Measurements from ENCODE around the gene SLC35E4. TPM values are rescaled to one million over a fixed set of nuclear protein-coding genes. Genes with fewer than 3 reads are reported as not detected.
"Not testable (repeated sequence)": the region's sequence is repeated elsewhere in the genome, so short reads cannot be mapped to it uniquely, and the experiment has no call there.

SLC35E4 gene, protein sequence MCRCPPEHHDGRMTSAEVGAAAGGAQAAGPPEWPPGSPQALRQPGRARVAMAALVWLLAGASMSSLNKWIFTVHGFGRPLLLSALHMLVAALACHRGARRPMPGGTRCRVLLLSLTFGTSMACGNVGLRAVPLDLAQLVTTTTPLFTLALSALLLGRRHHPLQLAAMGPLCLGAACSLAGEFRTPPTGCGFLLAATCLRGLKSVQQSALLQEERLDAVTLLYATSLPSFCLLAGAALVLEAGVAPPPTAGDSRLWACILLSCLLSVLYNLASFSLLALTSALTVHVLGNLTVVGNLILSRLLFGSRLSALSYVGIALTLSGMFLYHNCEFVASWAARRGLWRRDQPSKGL
- polyA plus RNA-seq (2012; ENCODE audit: insufficient read depth, insufficient read length, low read depth) = 9.2 TPM

DNA sequence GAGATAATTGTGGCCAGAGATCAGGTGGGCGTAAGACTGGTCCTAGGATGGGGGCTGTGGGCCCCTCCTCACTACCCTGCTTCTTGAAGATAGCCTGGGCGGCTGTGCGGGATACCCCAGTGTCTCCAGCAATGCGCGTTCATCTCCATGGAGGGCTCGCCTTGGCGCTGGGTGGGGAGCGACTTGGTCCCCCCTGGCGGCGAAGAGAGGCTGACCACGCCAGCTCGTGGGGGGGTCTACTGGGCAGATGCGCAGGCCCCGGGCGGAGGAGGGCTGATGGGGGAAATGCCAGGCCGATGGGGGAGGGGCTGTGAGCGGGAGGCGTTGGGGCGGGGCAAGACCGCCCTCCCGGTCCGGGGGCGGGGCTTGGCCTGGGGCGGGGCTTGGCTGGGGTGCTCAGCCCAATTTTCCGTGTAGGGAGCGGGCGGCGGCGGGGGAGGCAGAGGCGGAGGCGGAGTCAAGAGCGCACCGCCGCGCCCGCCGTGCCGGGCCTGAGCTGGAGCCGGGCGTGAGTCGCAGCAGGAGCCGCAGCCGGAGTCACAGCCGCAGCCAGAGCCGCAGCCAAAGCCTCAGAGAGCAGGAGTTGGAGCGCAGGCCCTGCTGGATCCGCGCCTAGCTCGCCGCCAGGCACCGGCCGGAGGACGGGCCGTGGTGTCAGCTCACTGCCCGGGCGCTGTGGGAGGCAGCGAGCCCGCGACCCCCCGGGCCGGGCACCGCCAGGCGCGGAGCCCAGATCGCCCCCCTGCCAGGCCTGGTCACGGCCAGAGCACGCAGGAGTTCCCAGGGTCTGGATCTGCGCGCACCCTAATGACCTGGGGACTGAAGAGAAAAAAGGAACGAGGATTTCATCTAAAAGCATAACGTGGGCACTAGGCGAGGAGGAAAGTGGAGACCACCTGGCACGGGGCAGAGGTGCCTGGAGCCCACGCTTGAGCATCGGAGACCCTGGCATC, at the start of gene SLC35E4:
Gene SLC35E4, plus strand, starts transcription at position 509 of the 953 bp plus-strand sequence. CDS start 670 bp downstream, outside the sequence.
- DNase-seq = peak; percentile 99
- Histone ChIP-seq H3K27me3 (no peaks in the 10 kb centered on the region), H3K9me3 (no peaks in the 10 kb centered on the region), H3K4me3 (ENCODE audit: low read depth, low read length) (peak within 1 kb of the TSS; percentile 75), H3K4me1 (peaks cover 5% of the 10 kb centered on the region; the same call in 1 of the 2 replicates), H3K36me3 (no peaks in the 10 kb centered on the region)
- TF ChIP-seq, protein P1, sequence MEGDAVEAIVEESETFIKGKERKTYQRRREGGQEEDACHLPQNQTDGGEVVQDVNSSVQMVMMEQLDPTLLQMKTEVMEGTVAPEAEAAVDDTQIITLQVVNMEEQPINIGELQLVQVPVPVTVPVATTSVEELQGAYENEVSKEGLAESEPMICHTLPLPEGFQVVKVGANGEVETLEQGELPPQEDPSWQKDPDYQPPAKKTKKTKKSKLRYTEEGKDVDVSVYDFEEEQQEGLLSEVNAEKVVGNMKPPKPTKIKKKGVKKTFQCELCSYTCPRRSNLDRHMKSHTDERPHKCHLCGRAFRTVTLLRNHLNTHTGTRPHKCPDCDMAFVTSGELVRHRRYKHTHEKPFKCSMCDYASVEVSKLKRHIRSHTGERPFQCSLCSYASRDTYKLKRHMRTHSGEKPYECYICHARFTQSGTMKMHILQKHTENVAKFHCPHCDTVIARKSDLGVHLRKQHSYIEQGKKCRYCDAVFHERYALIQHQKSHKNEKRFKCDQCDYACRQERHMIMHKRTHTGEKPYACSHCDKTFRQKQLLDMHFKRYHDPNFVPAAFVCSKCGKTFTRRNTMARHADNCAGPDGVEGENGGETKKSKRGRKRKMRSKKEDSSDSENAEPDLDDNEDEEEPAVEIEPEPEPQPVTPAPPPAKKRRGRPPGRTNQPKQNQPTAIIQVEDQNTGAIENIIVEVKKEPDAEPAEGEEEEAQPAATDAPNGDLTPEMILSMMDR (IDR thresholded peaks at IDR 0.05; ENCODE audit: low read depth, low read length) = peak; percentile 43

DNA sequence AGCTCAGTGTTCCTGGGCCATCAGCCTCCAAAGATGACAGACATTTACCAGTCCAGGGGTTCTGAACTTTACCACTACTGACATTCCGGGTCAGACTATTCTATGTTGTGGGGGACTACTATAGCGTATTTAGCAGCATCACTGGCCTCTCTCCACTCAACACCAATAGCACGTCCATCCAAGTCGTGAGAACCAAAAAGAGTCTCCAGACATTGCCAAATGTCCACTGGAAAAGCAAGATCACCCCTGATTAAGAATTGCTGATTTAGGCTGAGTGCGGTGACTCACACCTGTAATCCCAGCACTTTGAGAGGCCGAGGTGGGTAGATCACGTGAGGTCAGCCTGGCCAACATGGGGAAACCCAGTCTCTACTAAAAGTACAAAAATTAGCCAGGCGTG, 49.2 kb upstream of the SLC35E4 start:
- DNase-seq = no peak
- TF ChIP-seq, protein P1 (IDR thresholded peaks at IDR 0.05; ENCODE audit: low read depth, low read length) = no peak
- Histone ChIP-seq H3K36me3 (peaks cover 90% of the 10 kb centered on the region), H3K27me3 (no peaks in the 10 kb centered on the region), H3K4me3 (ENCODE audit: low read depth, low read length) (no peak overlapping the region), H3K4me1 (no peaks in the 10 kb centered on the region), H3K9me3 (no peaks in the 10 kb centered on the region)

DNA sequence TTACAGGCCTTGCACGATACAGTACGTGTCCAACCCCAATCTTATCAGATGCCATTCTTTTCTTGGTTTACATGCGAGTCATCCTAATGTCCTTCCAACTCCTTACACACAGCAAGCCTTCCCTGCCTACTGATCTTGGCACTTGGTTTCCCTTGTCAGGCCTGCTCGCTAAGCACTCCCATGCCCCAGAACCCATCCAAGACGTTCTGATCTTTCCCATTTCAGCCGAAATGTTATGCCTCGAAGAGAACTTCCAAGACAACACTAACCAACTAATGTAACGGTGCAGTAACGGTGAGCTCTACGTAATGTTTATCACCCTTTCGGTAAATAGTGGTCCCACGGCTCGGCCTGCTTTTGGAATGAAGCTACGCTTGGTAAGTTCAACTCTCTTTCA, 44.4 kb upstream of the SLC35E4 start:
- no peak for DNase-seq

DNA sequence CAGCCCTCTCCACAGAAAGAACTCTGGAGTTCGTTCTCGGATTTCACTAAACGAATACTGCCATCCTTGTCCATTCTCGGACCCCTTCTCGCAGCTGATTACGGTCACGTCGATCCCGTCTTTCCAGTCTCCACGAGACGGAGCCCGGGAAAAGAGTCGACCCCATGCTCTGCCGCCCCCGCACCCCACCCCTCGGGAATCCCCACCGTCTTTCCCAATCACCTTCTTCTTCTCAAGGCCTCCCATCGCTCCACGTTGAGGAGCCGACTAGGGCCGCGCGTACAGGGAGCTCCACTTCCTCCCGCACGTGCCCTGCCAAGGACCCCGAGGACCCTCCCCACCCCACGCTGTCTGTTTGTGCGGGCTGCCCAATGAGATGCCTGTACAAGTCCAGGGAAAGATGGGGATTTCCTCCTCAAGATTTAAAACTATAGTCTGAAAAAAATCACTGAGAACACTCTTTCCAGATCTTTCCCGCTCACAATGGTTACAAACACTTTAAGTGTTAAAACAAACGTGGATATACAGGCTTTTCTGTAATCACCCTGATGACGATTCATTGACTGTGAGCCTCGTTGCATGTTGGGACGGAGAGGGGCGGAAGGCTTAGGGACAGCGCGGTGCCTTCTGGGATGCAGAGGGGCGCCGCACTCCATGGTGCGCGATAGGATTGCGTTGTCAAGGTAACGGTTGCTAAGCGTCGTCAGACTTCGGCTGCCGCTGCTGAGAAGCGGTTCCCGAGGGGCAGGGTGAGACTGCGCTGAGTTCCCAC, 43.8 kb upstream of the SLC35E4 start, which contains the start of gene PES1:
Gene PES1, minus strand, starts transcription at position 323 of the 772 bp plus-strand sequence. Its CDS starts 77 bp downstream, at position 246.
- H3K36me3 ChIP-seq = peaks cover 39% of the 10 kb centered on the region
- H3K4me1 ChIP-seq = no peaks in the 10 kb centered on the region
- peaks cover 14% of the 10 kb centered on the region for H3K27me3 ChIP-seq
- peak within 1 kb of the TSS; percentile 97 for H3K4me3 ChIP-seq (ENCODE audit: low read depth, low read length)
- TF ChIP-seq, protein P1 (IDR thresholded peaks at IDR 0.05; ENCODE audit: low read depth, low read length) = no peak
- peak; percentile 97 for DNase-seq
- no peaks in the 10 kb centered on the region for H3K9me3 ChIP-seq

More for the DNA sequence above, 44.4 kb upstream of the SLC35E4 start:
- Histone ChIP-seq H3K36me3 (peaks cover 45% of the 10 kb centered on the region), H3K9me3 (no peaks in the 10 kb centered on the region), H3K4me3 (ENCODE audit: low read depth, low read length) (peak overlapping the region; percentile 97), H3K27me3 (peaks cover 9% of the 10 kb centered on the region), H3K4me1 (no peaks in the 10 kb centered on the region)
- TF ChIP-seq, protein P1 (IDR thresholded peaks at IDR 0.05; ENCODE audit: low read depth, low read length) = no peak

DNA sequence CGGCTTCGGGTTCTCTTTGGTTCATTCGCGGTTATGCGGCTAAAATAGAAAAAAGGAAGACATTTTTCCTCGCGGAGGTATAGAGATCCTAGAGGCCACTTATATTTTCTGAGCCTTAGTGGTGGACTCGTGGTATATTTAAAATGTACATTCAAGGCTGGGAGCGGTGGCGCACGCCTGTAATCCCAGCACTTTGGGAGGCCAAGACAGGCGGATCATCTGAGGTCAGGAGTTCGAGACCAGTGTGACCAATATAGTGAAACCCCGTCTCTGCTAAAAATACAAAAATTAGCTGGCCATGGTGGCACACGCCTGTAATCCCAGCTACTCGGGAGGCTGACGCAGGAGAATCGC, 43.2 kb upstream of the SLC35E4 start:
- H3K9me3 ChIP-seq; DNase-seq; H3K4me1 ChIP-seq; H3K4me3 ChIP-seq (ENCODE audit: low read depth, low read length): not testable (repeated sequence)
- Histone ChIP-seq H3K27me3 (peaks cover 18% of the 10 kb centered on the region), H3K36me3 (peaks cover 34% of the 10 kb centered on the region)

DNA sequence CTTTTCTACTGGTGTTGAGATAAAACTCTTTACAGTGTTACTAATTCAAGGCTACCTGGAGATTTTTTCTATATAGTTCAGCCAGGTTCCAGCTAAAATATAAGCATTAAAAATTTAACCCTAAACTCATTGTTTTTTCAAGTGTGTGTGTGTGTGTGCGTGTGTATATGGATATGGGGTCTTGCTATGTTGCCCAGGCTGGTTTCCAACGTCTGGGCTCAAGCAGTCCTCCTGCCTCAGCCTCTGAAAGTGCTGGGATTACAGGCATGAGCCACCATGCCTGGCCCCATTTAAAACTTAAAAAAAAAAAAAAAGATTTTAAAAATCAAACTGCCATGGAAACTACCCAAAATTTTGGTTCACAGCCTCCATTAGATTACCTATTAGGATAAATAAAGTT, 39.4 kb upstream of the SLC35E4 start:
- Histone ChIP-seq H3K36me3 (no peaks in the 10 kb centered on the region), H3K9me3 (no peaks in the 10 kb centered on the region), H3K4me3 (ENCODE audit: low read depth, low read length) (no peak overlapping the region), H3K4me1 (no peaks in the 10 kb centered on the region), H3K27me3 (peaks cover 18% of the 10 kb centered on the region)
- TF ChIP-seq, protein P1 (IDR thresholded peaks at IDR 0.05; ENCODE audit: low read depth, low read length) = no peak
- DNase-seq = no peak

Measured in BE2C (cell line).